Activated naive CD4-positive, alpha-beta T cell treated with anti-CD3 and anti-CD28 coated beads, Interleukin-2, amount 50 U/mL, for 24 hours (primary cell): Measurements from ENCODE around the gene SPTB.

Experiments used
- H3K27ac Mint-ChIP-seq: one replicate; pipeline ENCODE4 v1.8.0; 2021; ENCODE audit warnings: mild to moderate bottlenecking, mixed read lengths
- H3K27me3 Mint-ChIP-seq: one replicate; pipeline ENCODE4 v1.8.0; 2021; ENCODE audit warnings: mixed read lengths
- H3K36me3 Mint-ChIP-seq: one replicate; pipeline ENCODE4 v1.8.0; 2021; ENCODE audit warnings: mixed read lengths
- H3K4me1 Mint-ChIP-seq: one replicate; pipeline ENCODE4 v1.8.0; 2021; ENCODE audit warnings: mixed read lengths
- H3K4me3 Mint-ChIP-seq: one replicate; pipeline ENCODE4 v1.8.0; 2021; ENCODE audit warnings: mild to moderate bottlenecking, mixed read lengths
- H3K9me3 Mint-ChIP-seq: one replicate; pipeline ENCODE4 v1.8.0; 2021; ENCODE audit warnings: mixed read lengths

SPTB gene

GRCh38 chr14:64725261-64725815 is 154.4 kb downstream of the SPTB start:
- Mint-ChIP-seq H3K27me3 (no peaks in the 10 kb centered on the region), H3K4me1 (peaks cover 32% of the 10 kb centered on the region), H3K4me3 (no peak overlapping the region), H3K9me3 (no peaks in the 10 kb centered on the region), H3K36me3 (no peaks in the 10 kb centered on the region), H3K27ac (no peak overlapping the region)

DNA sequence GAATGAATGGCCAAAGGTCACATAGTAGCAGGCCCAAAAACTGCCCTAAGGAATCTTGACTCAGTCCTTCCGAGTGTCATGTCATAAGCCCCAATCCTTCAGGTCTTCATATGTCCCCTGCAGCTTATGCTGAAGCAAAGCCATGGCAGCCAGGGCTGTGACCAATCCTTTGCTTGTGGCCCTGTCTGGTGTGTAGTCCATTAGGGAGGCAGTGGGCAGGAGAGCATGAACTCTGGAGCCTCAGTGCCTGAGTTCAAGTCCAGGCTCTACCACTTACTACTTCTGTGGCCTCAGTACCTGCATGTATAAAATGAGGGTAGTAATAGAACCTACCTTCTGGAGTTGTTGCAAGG is 155.2 kb downstream of the SPTB start:
- peaks cover 32% of the 10 kb centered on the region for H3K4me1 Mint-ChIP-seq
- H3K27me3 Mint-ChIP-seq = no peaks in the 10 kb centered on the region
- H3K9me3 Mint-ChIP-seq = no peaks in the 10 kb centered on the region
- no peaks in the 10 kb centered on the region for H3K36me3 Mint-ChIP-seq
- H3K27ac Mint-ChIP-seq = no peak overlapping the region
- H3K4me3 Mint-ChIP-seq = peak overlapping the region; percentile 61

DNA sequence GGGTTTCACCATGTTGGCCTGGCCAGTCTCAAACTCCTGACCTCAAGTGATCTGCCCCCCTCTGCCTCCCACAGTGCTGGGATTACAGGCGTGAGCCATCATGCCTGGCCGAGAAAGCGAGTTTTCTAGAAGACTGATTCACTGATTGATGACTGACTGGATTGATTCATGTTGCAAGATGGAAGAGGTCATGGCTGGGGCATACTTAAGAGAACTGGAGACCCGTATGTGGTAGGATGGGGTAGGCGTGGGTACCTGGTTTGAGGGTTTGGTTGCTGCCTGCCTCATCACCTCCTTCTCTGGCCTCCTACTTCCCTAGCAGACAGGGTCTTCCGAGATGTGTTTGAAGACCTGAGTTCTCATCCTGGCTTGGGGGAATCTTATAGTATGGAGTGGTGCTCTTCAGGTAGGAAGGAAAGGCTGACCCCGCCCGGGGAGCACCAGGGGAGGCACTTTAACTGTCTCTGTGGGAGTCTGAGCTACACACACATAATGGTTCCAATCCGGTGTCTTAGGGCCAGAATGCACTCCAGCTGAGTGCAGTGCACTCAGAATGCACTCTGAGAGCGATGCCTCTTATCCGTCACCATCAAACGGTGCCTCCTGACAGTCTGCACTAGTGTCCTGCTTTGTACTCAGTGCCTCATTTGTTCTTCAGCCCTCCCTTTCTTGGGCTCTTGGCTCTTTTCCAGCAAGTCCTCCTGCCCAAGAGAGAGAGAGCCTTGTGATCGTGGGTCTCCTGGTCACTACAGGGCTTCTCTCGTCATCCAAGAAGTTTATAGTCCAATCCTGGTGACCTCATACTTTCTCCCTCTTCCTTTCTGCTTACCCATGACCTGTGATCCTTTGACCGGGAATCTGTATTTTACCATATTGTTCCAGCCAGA is 155.8 kb downstream of the SPTB start:
- H3K4me1 Mint-ChIP-seq = peaks cover 32% of the 10 kb centered on the region

DNA sequence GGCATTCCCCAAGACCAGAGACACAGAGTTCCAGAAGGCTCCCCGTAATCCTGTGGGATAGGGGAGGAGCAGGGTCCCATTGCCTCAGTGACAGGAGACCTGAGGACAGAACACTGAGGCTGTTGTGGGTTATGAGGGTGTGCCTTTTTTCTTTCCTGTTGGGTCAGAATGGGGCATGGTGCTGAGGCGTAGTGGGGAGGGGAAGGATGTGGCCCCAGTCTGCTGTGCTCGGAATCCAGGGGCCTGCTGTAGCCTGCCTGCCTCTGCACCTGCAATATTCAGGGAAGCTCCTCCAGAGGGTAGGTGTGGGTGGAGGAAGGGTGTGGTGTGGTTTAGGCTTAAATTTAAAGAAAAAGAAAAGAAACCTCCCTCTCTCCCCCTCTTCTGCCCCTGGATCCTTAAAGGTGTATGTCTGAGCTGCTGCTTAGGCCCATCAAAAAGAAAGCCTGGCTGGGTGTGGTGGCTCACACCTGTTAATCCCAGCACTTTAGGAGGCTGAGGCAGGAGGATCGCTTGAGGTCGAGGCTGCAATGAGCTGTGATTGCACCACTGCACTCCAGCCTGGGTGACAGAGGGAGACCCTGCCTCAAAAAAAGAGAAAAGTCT is 156.8 kb downstream of the SPTB start:
- Mint-ChIP-seq H3K27ac (peak overlapping the region; percentile 8), H3K4me1 (peaks cover 34% of the 10 kb centered on the region), H3K36me3 (no peaks in the 10 kb centered on the region), H3K27me3 (no peaks in the 10 kb centered on the region), H3K4me3 (no peak overlapping the region), H3K9me3 (no peaks in the 10 kb centered on the region)

More for the DNA sequence above, 155.8 kb downstream of the SPTB start:
- Mint-ChIP-seq H3K27me3 (no peaks in the 10 kb centered on the region), H3K27ac (no peak overlapping the region), H3K9me3 (no peaks in the 10 kb centered on the region), H3K4me3 (peak overlapping the region; percentile 61), H3K36me3 (no peaks in the 10 kb centered on the region)

DNA sequence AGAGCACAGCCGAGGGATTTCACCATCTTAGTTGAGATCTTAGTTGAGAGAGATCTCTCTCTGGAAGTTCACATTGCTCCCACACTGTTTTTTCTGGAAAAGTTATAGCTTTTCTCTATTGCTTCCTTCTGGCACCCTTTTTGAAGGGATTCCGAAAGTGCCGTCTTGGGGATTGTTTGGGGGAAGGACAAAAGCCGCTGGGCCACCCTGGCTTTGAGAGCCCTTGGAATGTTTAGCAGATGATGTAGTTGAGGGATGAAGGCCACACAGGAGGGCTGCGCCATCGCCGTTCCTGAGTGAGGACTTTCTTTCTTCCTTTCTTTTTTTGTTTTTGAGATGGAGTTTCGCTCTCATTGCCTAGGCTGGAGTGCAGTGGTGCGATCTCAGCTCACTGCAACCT is 157.8 kb downstream of the SPTB start:
- Mint-ChIP-seq H3K9me3 (no peaks in the 10 kb centered on the region), H3K27me3 (no peaks in the 10 kb centered on the region), H3K4me3 (no peak overlapping the region), H3K27ac (no peak overlapping the region), H3K4me1 (peaks cover 37% of the 10 kb centered on the region), H3K36me3 (no peaks in the 10 kb centered on the region)

GRCh38 chr14:64721391-64721791 is 158.3 kb downstream of the SPTB start:
- peaks cover 37% of the 10 kb centered on the region for H3K4me1 Mint-ChIP-seq
- H3K9me3 Mint-ChIP-seq = no peaks in the 10 kb centered on the region
- H3K36me3 Mint-ChIP-seq = no peaks in the 10 kb centered on the region
- no peak overlapping the region for H3K27ac Mint-ChIP-seq
- no peaks in the 10 kb centered on the region for H3K27me3 Mint-ChIP-seq
- no peak overlapping the region for H3K4me3 Mint-ChIP-seq

DNA sequence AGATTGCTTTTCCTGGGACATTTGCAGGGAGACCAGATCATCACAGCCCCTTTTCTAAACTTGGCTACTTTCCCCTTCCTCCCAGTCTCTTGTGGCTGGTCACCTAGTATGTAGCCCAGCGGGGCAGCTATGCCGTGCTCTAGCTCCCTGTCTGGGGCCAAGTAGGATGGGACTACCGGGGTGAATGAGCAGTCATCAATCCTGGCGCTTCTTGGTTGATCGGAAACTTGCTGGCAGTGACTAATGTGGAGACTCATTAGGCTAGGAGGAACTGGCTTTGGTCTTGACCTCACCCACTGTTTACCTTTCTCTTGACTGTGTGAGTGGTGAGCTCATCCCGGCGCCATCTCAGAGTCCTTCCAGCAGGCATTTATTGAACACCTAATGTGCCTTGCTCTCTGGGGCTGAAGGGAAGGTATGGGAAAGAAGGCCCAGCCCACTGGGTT is 159.6 kb downstream of the SPTB start:
- no peaks in the 10 kb centered on the region for H3K36me3 Mint-ChIP-seq
- H3K27me3 Mint-ChIP-seq = no peaks in the 10 kb centered on the region
- no peak overlapping the region for H3K4me3 Mint-ChIP-seq
- no peak overlapping the region for H3K27ac Mint-ChIP-seq
- H3K4me1 Mint-ChIP-seq = peaks cover 32% of the 10 kb centered on the region
- H3K9me3 Mint-ChIP-seq = no peaks in the 10 kb centered on the region

DNA sequence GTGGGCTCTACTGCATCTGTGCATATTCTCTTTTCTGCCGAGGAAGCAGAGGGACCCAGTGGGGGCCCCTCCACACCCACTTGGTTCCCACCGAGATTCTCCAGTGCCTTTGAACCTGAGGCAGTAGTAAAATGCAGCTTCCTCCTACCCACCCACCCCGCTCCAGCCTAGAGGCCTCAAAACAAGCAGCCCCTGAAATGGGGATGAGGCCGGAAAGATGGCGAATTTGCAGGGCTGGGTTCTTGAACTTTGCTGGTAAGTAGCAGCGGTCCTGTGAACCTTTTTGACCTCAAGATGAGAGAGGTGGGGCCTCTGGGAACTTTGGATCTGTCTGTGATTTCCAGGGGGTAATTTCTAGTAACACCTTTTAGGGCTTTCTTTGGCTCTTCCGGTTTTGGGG is 160.1 kb downstream of the SPTB start:
- Mint-ChIP-seq H3K36me3 (no peaks in the 10 kb centered on the region), H3K4me3 (no peak overlapping the region), H3K9me3 (no peaks in the 10 kb centered on the region), H3K27me3 (no peaks in the 10 kb centered on the region), H3K4me1 (peaks cover 28% of the 10 kb centered on the region), H3K27ac (no peak overlapping the region)

DNA sequence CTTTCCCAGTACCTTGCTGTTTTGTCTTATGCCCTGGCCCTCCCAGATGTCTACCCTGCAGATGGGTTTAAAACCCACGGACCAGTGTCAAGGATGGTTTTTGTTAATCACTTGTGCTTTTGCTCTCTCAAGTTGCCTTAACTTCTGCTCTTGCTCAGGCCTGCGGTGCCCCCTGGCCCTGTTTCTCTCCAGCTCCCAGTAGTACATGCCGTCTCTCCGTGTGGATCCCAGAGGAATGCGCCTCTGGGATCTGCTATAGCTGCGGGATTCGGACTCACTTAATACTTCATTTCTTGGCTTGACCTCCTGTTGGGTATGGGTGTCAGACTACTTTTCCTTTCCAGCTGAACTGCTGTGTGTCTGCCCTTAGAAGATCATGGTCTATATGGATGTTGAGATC is 160.9 kb downstream of the SPTB start:
- no peak overlapping the region for H3K27ac Mint-ChIP-seq
- peaks cover 20% of the 10 kb centered on the region for H3K4me1 Mint-ChIP-seq
- no peak overlapping the region for H3K4me3 Mint-ChIP-seq
- H3K9me3 Mint-ChIP-seq = peaks cover 8% of the 10 kb centered on the region
- H3K36me3 Mint-ChIP-seq = peaks cover 4% of the 10 kb centered on the region
- H3K27me3 Mint-ChIP-seq = peaks cover 2% of the 10 kb centered on the region

- peaks cover 6% of the 10 kb centered on the region for H3K27me3 Mint-ChIP-seq
- no peak overlapping the region for H3K27ac Mint-ChIP-seq
- peaks cover 16% of the 10 kb centered on the region for H3K4me1 Mint-ChIP-seq
- H3K9me3 Mint-ChIP-seq = peaks cover 17% of the 10 kb centered on the region
- H3K36me3 Mint-ChIP-seq = peaks cover 11% of the 10 kb centered on the region
- H3K4me3 Mint-ChIP-seq = no peak overlapping the region
These were observed 161.8 kb downstream of the SPTB start for GRCh38 chr14:64717870-64718269.

DNA sequence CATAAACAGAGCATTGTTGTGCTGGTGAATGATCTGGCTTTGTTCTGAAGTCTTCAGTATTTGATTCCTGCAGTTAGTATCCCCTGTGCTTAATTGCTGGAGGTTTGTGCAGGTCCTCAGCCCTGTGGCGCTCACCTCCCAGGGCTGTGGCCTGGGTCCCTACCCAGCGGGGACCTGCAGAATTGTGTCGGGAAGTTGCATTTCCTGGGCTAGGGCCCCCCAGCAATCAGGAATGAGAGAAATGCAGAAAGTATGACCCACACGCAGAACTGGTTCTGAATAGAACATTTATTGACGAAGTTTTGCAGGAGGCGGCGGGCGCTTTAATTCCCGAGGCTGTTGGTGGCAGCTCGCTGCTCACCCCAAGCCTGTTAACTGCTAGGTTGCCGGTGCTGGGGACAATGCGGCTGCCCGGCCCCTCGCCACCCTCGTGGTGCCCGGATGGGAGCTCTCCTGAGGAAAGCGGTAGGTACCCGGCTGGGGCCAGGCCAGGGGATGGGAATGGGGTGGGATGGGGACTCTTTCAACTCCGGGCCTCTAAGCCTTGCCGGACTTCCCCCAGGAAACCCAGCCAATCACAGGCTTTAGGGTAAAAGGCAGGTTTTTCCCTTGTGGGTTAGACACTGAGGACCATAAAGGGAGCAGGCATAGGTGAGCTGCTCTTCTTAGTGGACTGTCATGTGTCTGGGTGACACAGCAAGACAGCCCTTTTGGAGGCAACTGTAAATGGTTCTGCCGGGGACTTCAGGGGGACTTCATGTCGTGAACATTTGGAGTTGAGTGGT is 163.9 kb downstream of the SPTB start:
- Mint-ChIP-seq H3K27ac (no peak overlapping the region), H3K4me1 (peaks cover 5% of the 10 kb centered on the region), H3K9me3 (peaks cover 21% of the 10 kb centered on the region), H3K36me3 (peaks cover 13% of the 10 kb centered on the region), H3K27me3 (peaks cover 6% of the 10 kb centered on the region), H3K4me3 (no peak overlapping the region)

- H3K27me3 Mint-ChIP-seq = peaks cover 6% of the 10 kb centered on the region
- peaks cover 5% of the 10 kb centered on the region for H3K4me1 Mint-ChIP-seq
- no peak overlapping the region for H3K27ac Mint-ChIP-seq
- peaks cover 13% of the 10 kb centered on the region for H3K36me3 Mint-ChIP-seq
- no peak overlapping the region for H3K4me3 Mint-ChIP-seq
- peaks cover 21% of the 10 kb centered on the region for H3K9me3 Mint-ChIP-seq
These were observed 164.5 kb downstream of the SPTB start for GRCh38 chr14:64715146-64715627.

DNA sequence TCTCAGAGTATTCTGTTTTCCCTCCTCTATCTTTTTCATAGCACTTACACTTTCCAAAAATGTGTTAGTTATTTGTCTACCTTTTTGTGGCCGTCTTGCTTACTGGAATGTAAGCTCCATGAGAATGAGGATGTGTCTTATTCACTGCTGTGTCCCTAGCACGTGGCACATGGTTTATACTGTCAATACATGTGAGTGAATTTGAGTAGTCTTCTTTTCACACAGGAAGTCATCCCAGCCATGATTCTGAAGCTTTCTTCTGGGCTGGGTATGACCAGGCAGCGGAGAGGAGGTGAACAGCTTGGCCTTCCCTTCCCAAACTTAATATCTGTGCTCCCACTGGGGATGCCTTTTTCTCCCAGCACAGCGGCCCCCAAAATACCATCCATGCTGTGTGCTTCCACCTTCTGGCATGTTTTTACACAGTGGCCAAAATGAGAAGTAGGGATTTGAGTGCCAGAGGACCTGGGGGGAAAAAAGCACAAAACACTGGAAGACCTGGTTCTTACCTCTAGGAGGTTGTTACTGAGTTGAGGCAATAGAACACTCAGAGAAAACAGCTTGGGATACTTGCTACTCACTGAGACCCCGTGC is 165.2 kb downstream of the SPTB start:
- H3K36me3 Mint-ChIP-seq = peaks cover 13% of the 10 kb centered on the region
- H3K4me3 Mint-ChIP-seq = no peak overlapping the region
- H3K9me3 Mint-ChIP-seq = peaks cover 21% of the 10 kb centered on the region
- peaks cover 6% of the 10 kb centered on the region for H3K27me3 Mint-ChIP-seq
- H3K27ac Mint-ChIP-seq = no peak overlapping the region
- H3K4me1 Mint-ChIP-seq = peaks cover 5% of the 10 kb centered on the region

DNA sequence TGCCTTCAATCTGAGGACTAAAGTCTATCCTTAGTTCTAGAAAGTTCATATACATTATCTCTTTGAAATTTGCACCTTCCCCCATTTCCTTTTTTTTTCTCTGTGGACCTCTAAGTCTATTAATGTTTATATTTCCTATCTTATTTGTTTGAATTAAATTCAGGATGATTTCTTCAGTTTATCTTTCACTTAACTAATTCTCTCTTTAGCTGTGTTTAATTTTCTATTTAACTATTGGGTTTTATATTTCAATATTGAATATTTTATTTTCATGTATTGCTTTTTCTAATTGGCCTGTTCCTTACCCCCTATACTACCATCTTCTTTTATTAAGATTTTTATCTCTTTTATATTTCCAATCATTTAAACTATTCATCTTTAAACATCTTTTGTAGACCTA is 166.0 kb downstream of the SPTB start:
- peaks cover 8% of the 10 kb centered on the region for H3K27me3 Mint-ChIP-seq
- peaks cover 13% of the 10 kb centered on the region for H3K36me3 Mint-ChIP-seq
- no peak overlapping the region for H3K27ac Mint-ChIP-seq
- no peak overlapping the region for H3K4me3 Mint-ChIP-seq
- peaks cover 21% of the 10 kb centered on the region for H3K9me3 Mint-ChIP-seq
- peaks cover 13% of the 10 kb centered on the region for H3K4me1 Mint-ChIP-seq

GRCh38 chr14:64711039-64711438 is 168.7 kb downstream of the SPTB start:
- Mint-ChIP-seq H3K27me3 (peaks cover 13% of the 10 kb centered on the region), H3K36me3 (peaks cover 13% of the 10 kb centered on the region), H3K4me3 (no peak overlapping the region), H3K9me3 (peaks cover 21% of the 10 kb centered on the region), H3K4me1 (peaks cover 19% of the 10 kb centered on the region), H3K27ac (no peak overlapping the region)
